HG02884 (cell line): ENCODE measurements around the gene STRIP1.
A peak's percentile ranks its signal among the peaks of the same experiment; 100 is the strongest.
"Not testable (repeated sequence)": the region's sequence is repeated elsewhere in the genome, so short reads cannot be mapped to it uniquely, and the experiment has no call there.

Source experiments
- ATAC-seq: cut with Tn5 transposase; IDR thresholded peaks from one replicate; pipeline ENCODE4 v1.9.1; 2021; ENCODE audit warnings: mild to moderate bottlenecking, moderate library complexity; ENCODE audit not compliant: unreplicated experiment

The STRIP1 gene

GRCh38 chr1:110007046-110007830 lies 27.2 kb upstream of the STRIP1 start:
- ATAC-seq: no peak

- no peak for ATAC-seq
Measured at GRCh38 chr1:110008971-110009565, 25.4 kb upstream of the STRIP1 start.

- ATAC-seq: peak; percentile 95
Measured at GRCh38 chr1:110011527-110012041, 22.8 kb upstream of the STRIP1 start.

- ATAC-seq: peak; percentile 62
Measured at GRCh38 chr1:110012100-110012780, 22.2 kb upstream of the STRIP1 start.

- ATAC-seq: no peak
Measured at GRCh38 chr1:110017792-110018191, 16.6 kb upstream of the STRIP1 start.

GRCh38 chr1:110018396-110018795 lies 16.0 kb upstream of the STRIP1 start:
- no peak for ATAC-seq

- ATAC-seq: no peak
Measured at GRCh38 chr1:110019770-110020169, 14.7 kb upstream of the STRIP1 start.

GRCh38 chr1:110021285-110021684 lies 13.1 kb upstream of the STRIP1 start:
- ATAC-seq: no peak

- ATAC-seq: no peak
Measured at GRCh38 chr1:110024613-110025012, 9.8 kb upstream of the STRIP1 start.

GRCh38 chr1:110030687-110031086 lies 3.7 kb upstream of the STRIP1 start:
- not testable (repeated sequence) for ATAC-seq

GRCh38 chr1:110032327-110032726 lies 2.1 kb upstream of the STRIP1 start:
- no peak for ATAC-seq

GRCh38 chr1:110033421-110033820 lies 1.0 kb upstream of the STRIP1 start:
- ATAC-seq: no peak

- no peak for ATAC-seq
Measured at GRCh38 chr1:110034040-110034450, 379 bp upstream of the STRIP1 start.

GRCh38 chr1:110035236-110035752 lies 870 bp downstream of the STRIP1 start:
- peak; percentile 14 for ATAC-seq

- no peak for ATAC-seq
Measured at GRCh38 chr1:110038271-110038670, 3.8 kb downstream of the STRIP1 start.

GRCh38 chr1:110039641-110040040 lies 5.2 kb downstream of the STRIP1 start:
- no peak for ATAC-seq

- no peak for ATAC-seq
Measured at GRCh38 chr1:110040548-110040947, 6.1 kb downstream of the STRIP1 start.

- no peak for ATAC-seq
Measured at GRCh38 chr1:110043016-110043415, 8.6 kb downstream of the STRIP1 start.

GRCh38 chr1:110047463-110047862 lies 13.0 kb downstream of the STRIP1 start:
- ATAC-seq: no peak

- ATAC-seq: no peak
Measured at GRCh38 chr1:110048240-110048639, 13.8 kb downstream of the STRIP1 start.

GRCh38 chr1:110048923-110049601 lies 14.6 kb downstream of the STRIP1 start:
- ATAC-seq: no peak
